ENCODE data around the gene CCNJ. TPM values are rescaled to one million over a fixed set of nuclear protein-coding genes. Genes with fewer than 3 reads are reported as not detected.
A peak's percentile ranks its signal among the peaks of the same experiment; 100 is the strongest.

Gene CCNJ
- total and polyA plus RNA-seq, 2 of the 13 experiments (the other 11 are each of a cell fraction or from before 2014, with no cell fraction given), result 14.1 to 21.5 TPM

DNA sequence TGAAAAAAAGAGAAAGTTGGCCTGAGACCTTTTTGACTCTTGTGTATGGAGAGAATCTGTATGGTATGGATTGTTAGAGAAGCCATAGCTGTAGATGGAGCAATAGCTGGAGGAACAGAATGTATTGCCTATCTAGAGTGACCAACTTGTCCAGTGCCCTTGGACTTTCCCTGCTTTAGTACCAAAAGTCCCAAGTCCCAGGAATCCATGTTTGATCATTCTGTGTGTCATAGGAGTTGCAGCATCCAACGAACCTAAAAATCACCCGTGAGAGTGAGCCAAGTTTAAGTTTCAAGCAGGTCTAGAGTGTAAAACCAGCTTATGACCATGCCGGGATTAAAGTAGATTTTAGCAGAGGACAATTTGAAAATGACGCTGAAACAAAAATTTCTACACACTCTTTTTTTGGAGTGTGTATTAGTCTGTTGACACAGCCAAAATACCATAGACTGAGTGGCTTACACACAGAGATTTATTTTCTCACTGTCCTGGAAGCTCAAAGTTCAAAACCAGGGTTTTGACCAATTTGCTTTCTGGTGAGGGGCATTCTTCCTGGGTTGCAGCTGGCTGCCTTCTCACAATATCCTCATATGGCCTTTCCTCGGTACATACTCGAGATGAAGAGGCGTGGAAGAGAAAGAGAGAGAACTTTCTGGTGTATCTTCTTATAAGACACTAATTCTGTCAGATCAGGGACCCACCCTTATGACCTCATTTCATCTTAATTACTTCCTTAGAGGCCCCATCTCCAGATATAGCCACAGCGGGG, 49.8 kb downstream of the CCNJ start (continued):
- TF ChIP-seq NCOR1 (IDR thresholded peaks at IDR 0.05; ENCODE audit: borderline replicate concordance, low read length) (peak; percentile 97), ZNF598 (CRISPR knock-in tag; IDR thresholded peaks at IDR 0.05; ENCODE audit: borderline replicate concordance) (no peak), AHR (CRISPR knock-in tag; IDR thresholded peaks at IDR 0.05) (no peak), CCDC6 (CRISPR knock-in tag; IDR thresholded peaks at IDR 0.05) (no peak), NR2F1 (CRISPR knock-in tag; IDR thresholded peaks at IDR 0.05) (0 out of 4 replicates have a peak, but pooled peaks of 1 of the 2 experiments have one; percentile 16), MAFG (CRISPR knock-in tag; IDR thresholded peaks at IDR 0.05) (no peak), ZNF225 (CRISPR knock-in tag; IDR thresholded peaks at IDR 0.05) (no peak), MED1 (CRISPR knock-in tag; IDR thresholded peaks at IDR 0.05) (peak; percentile 34; the same call in 1 of the 2 replicates), SIX4 (CRISPR knock-in tag; IDR thresholded peaks at IDR 0.05) (no peak), SOX5 (CRISPR knock-in tag; IDR thresholded peaks at IDR 0.05; ENCODE audit: borderline replicate concordance) (no peak; the same call in 1 of the 2 replicates), ZNF687 (CRISPR knock-in tag; IDR thresholded peaks at IDR 0.05) (no peak), PCBP1 (IDR thresholded peaks at IDR 0.05; ENCODE audit: borderline replicate concordance, low read depth, low read length) (no peak)
- TF ChIP-seq, protein P1, sequence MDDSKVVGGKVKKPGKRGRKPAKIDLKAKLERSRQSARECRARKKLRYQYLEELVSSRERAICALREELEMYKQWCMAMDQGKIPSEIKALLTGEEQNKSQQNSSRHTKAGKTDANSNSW (CRISPR knock-in tag; IDR thresholded peaks at IDR 0.05; ENCODE audit: borderline replicate concordance), result no peak
- TF ChIP-seq, protein P2, sequence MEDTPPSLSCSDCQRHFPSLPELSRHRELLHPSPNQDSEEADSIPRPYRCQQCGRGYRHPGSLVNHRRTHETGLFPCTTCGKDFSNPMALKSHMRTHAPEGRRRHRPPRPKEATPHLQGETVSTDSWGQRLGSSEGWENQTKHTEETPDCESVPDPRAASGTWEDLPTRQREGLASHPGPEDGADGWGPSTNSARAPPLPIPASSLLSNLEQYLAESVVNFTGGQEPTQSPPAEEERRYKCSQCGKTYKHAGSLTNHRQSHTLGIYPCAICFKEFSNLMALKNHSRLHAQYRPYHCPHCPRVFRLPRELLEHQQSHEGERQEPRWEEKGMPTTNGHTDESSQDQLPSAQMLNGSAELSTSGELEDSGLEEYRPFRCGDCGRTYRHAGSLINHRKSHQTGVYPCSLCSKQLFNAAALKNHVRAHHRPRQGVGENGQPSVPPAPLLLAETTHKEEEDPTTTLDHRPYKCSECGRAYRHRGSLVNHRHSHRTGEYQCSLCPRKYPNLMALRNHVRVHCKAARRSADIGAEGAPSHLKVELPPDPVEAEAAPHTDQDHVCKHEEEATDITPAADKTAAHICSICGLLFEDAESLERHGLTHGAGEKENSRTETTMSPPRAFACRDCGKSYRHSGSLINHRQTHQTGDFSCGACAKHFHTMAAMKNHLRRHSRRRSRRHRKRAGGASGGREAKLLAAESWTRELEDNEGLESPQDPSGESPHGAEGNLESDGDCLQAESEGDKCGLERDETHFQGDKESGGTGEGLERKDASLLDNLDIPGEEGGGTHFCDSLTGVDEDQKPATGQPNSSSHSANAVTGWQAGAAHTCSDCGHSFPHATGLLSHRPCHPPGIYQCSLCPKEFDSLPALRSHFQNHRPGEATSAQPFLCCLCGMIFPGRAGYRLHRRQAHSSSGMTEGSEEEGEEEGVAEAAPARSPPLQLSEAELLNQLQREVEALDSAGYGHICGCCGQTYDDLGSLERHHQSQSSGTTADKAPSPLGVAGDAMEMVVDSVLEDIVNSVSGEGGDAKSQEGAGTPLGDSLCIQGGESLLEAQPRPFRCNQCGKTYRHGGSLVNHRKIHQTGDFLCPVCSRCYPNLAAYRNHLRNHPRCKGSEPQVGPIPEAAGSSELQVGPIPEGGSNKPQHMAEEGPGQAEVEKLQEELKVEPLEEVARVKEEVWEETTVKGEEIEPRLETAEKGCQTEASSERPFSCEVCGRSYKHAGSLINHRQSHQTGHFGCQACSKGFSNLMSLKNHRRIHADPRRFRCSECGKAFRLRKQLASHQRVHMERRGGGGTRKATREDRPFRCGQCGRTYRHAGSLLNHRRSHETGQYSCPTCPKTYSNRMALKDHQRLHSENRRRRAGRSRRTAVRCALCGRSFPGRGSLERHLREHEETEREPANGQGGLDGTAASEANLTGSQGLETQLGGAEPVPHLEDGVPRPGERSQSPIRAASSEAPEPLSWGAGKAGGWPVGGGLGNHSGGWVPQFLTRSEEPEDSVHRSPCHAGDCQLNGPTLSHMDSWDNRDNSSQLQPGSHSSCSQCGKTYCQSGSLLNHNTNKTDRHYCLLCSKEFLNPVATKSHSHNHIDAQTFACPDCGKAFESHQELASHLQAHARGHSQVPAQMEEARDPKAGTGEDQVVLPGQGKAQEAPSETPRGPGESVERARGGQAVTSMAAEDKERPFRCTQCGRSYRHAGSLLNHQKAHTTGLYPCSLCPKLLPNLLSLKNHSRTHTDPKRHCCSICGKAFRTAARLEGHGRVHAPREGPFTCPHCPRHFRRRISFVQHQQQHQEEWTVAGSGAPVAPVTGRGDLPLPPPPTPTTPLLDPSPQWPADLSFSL (CRISPR knock-in tag; IDR thresholded peaks at IDR 0.05), result peak; percentile 78

Measured in HepG2 (cell line).